Astrocyte of the spinal cord (primary cell): Measurements from ENCODE around the gene BCKDHB.
A peak's percentile ranks its signal among the peaks of the same experiment; 100 is the strongest.

Experiments
- DNase-seq: peaks from one replicate; pipeline ENCODE4 v3.0.0; 2011; ENCODE audit warnings: low read depth, low spot score
- H3K4me3 ChIP-seq: 2 replicates; pipeline ENCODE4 v1.5.1; 2011; ENCODE audit warnings: low read depth, mild to moderate bottlenecking, low read length, moderate library complexity
- in situ Hi-C: cut with HindIII; loops from 2 replicates; pipeline ENCODE4 v1.10.0; 2017; ENCODE audit warnings: low sequenced_read_pairs
- TF ChIP-seq, protein P1 (sequence below): IDR thresholded peaks from 2 replicates; pipeline ENCODE4 v1.5.1; 2012; ENCODE audit warnings: low read depth, mild to moderate bottlenecking, low read length, inconsistent platforms

BCKDHB gene

DNA sequence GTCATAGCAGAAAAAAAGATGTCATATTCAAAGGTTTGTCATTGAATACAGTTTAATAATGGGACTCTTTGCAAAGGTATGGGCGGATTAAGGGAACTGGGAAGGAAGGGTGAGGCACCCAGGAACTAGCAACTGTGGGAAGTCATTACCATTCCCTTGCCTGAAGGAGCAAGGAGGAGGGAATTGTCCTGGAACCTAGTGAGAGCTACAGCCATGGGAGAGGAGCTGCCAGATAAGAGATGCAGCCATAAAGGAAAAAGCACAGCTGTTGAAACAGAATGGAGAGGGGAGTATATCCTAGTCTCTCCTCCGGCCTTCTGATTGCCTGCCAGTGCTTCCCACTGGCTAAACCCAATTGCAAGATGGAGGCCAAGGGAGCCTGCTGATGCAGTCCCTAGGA, 250.6 kb downstream of the BCKDHB start:
- in situ Hi-C loops = no loop called here
- no peak for DNase-seq
- H3K4me3 ChIP-seq = no peak overlapping the region
- TF ChIP-seq, protein P1, sequence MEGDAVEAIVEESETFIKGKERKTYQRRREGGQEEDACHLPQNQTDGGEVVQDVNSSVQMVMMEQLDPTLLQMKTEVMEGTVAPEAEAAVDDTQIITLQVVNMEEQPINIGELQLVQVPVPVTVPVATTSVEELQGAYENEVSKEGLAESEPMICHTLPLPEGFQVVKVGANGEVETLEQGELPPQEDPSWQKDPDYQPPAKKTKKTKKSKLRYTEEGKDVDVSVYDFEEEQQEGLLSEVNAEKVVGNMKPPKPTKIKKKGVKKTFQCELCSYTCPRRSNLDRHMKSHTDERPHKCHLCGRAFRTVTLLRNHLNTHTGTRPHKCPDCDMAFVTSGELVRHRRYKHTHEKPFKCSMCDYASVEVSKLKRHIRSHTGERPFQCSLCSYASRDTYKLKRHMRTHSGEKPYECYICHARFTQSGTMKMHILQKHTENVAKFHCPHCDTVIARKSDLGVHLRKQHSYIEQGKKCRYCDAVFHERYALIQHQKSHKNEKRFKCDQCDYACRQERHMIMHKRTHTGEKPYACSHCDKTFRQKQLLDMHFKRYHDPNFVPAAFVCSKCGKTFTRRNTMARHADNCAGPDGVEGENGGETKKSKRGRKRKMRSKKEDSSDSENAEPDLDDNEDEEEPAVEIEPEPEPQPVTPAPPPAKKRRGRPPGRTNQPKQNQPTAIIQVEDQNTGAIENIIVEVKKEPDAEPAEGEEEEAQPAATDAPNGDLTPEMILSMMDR = no peak

DNA sequence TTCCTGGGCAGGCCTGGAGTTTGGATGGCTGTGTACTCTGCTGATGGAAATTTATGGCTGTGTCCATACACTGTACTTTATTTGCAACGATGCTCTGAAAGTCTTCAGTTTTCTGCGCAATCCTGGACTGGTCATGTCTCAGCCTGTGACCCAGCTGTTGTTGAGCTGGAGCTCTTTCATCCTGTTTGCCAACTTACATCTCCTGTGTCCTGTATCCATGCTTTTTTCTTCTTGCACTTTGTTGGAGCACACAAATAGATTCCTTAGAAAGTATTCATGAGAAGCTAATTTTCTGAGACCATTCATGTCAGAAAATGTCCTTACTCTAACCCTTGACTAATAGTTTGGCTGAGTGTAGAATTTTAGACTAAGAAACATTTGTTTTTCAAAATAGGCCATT, 251.2 kb downstream of the BCKDHB start:
- in situ Hi-C loops = no loop called here
- TF ChIP-seq, protein P1 = no peak
- no peak overlapping the region for H3K4me3 ChIP-seq
- DNase-seq = no peak

DNA sequence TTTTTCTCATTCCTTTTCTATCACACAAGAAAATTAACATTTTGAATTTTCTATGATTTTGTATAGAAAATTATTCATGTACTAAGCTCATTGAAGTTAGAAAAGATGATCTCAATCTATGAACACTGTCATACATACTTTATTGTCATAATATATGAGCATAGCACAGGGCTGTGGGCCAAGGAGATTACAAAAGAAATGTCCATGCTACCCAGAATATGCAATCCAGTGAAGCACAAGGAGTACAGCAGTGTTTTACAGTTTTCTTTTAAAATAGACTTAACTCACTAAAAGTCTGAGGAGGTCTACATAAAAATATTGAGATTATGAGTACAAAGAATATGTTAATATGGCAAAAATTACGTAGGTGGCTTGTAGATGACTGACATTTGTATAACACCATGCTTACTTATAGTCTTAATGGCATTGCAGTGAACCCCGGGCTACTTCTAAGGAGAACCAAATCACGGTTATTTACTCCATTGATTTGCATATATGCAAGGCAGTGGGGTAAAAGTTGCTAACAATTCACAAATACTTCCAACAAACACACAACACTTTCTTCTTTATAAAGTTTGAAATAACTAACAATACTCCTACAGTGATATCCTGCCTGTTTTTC, 257.1 kb downstream of the BCKDHB start:
- no peak overlapping the region for H3K4me3 ChIP-seq
- TF ChIP-seq, protein P1 = no peak
- in situ Hi-C loops = no loop called here
- no peak for DNase-seq

DNA sequence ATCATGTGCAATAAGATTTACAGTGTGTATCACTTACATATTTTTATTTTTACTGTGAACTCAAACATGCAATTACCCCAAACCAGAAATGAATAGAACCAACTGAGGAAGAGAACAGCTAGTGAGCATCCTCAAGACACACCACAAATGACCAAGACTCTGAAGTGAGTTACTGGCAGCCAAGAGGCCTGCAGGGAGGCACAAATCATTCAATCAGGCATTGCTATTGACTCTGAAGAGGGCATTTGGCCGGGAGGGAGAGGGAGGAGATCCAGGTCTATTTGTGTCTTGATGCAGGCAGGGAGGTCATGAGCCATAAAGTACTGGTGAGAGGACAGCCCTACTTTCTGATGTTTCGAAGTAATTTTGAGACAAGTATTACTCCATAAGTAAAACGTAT, 257.7 kb downstream of the BCKDHB start:
- in situ Hi-C loops = no loop called here
- TF ChIP-seq, protein P1 = no peak

DNA sequence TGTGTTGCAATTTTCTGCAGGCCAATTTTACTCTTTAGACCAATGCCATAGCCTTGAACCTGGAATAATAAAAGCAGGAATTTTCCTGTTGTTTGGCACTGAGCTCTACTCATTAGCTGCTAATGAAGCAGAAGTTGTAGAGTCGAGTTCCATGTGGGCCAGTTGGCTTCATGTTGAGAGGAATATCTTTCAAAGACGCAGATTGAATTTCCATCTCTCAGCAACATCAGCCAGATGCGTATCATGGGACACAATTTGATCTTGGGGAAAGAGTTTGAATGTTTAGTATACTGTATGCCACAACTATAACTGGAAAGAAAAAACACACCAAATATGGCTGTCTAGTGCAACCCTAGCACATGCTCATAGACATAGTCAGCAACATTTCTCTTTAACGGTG, 259.6 kb downstream of the BCKDHB start:
- no peak overlapping the region for H3K4me3 ChIP-seq
- TF ChIP-seq, protein P1 = no peak
- in situ Hi-C loops = no loop called here
- DNase-seq = no peak

More for the DNA sequence above, 257.7 kb downstream of the BCKDHB start:
- H3K4me3 ChIP-seq = no peak overlapping the region
- no peak for DNase-seq

DNA sequence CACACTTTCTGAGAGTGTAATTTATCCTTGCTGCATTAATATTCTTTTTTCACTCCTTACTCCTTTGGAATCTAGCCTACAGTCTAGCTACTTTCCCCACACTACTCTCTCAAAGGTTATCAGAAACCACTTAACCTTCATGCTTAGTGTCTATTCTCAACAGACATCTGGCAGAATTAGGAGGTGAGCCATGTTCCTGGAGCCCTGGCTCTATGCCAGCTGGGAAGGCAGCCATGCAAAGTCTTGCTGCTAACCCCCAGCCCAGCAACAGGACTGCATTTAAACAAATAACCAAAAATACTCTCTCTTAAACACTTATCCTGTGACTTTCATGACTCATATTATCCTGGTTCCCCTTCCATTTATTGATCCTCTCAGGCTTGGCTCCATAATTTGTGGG, 260.2 kb downstream of the BCKDHB start:
- in situ Hi-C loops = no loop called here
- DNase-seq = peak; percentile 62
- no peak overlapping the region for H3K4me3 ChIP-seq
- TF ChIP-seq, protein P1 = no peak
